Nephron progenitor cell (in vitro differentiated cells): ENCODE data around the gene LEPR.
"Not testable (repeated sequence)": the region's sequence is repeated elsewhere in the genome, so short reads cannot be mapped to it uniquely, and the experiment has no call there.

Experiments
- DNase-seq: peaks from one replicate; pipeline ENCODE4 v3.0.0; 2021
- H3K27ac Mint-ChIP-seq: 2 replicates; pipeline ENCODE4 v1.8.0; 2021; ENCODE audit warnings: mild to moderate bottlenecking, moderate library complexity, mixed read lengths
- H3K27me3 Mint-ChIP-seq: 2 replicates; pipeline ENCODE4 v1.8.0; 2021; ENCODE audit warnings: mild to moderate bottlenecking, low read depth, mixed read lengths; ENCODE audit not compliant: poor library complexity
- H3K36me3 Mint-ChIP-seq: 2 replicates; pipeline ENCODE4 v1.8.0; 2021; ENCODE audit warnings: low read depth, mixed read lengths
- H3K4me1 Mint-ChIP-seq: 2 replicates; pipeline ENCODE4 v1.8.0; 2021; ENCODE audit warnings: mixed read lengths
- H3K4me3 Mint-ChIP-seq: 2 replicates; pipeline ENCODE4 v1.8.0; 2021; ENCODE audit warnings: mild to moderate bottlenecking, moderate library complexity, mixed read lengths
- H3K9me3 Mint-ChIP-seq: 2 replicates; pipeline ENCODE4 v1.8.0; 2021; ENCODE audit warnings: mild to moderate bottlenecking, moderate library complexity, mixed read lengths
- CTCF ChIP-seq: fragments of 200-600 bp; sonication (generic); IDR thresholded peaks from 2 replicates; pipeline ENCODE4 v1.5.0; 2021; ENCODE audit warnings: antibody characterized with exemption

Gene LEPR

DNA sequence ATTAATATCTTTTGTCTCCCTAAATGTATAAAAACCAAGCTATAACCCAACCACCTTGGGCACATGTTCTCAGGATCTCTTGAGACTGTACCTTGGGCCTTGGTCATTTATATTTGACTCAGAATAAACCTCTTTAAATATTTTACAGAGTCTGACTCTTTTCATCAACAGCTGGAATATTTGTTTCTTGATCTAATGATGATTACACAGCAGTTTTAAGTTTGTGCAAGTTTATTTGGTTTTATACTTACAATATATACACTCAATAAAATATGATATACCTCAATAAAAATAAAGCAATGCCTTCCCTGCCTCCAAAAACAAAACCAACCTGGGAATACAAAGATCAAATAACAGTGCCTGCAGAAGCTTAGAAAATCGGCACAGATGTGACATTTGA, 22.0 kb downstream of the LEPR start:
- no peaks in the 10 kb centered on the region for H3K27me3 Mint-ChIP-seq
- H3K36me3 Mint-ChIP-seq, result peaks cover 13% of the 10 kb centered on the region
- DNase-seq, result no peak
- H3K27ac Mint-ChIP-seq, result no peak overlapping the region
- no peaks in the 10 kb centered on the region for H3K4me1 Mint-ChIP-seq
- H3K4me3 Mint-ChIP-seq, result no peak overlapping the region
- TF ChIP-seq CTCF, result no peak
- peaks cover 10% of the 10 kb centered on the region for H3K9me3 Mint-ChIP-seq

- TF ChIP-seq CTCF, result no peak
- peaks cover 1% of the 10 kb centered on the region for H3K27me3 Mint-ChIP-seq
- H3K4me3 Mint-ChIP-seq, result no peak overlapping the region
- H3K4me1 Mint-ChIP-seq, result no peaks in the 10 kb centered on the region
- H3K27ac Mint-ChIP-seq, result no peak overlapping the region
- DNase-seq, result no peak
- peaks cover 10% of the 10 kb centered on the region for H3K36me3 Mint-ChIP-seq
- H3K9me3 Mint-ChIP-seq, result peaks cover 10% of the 10 kb centered on the region
Observed at GRCh38 chr1:65443647-65444046, 23.2 kb downstream of the LEPR start.

DNA sequence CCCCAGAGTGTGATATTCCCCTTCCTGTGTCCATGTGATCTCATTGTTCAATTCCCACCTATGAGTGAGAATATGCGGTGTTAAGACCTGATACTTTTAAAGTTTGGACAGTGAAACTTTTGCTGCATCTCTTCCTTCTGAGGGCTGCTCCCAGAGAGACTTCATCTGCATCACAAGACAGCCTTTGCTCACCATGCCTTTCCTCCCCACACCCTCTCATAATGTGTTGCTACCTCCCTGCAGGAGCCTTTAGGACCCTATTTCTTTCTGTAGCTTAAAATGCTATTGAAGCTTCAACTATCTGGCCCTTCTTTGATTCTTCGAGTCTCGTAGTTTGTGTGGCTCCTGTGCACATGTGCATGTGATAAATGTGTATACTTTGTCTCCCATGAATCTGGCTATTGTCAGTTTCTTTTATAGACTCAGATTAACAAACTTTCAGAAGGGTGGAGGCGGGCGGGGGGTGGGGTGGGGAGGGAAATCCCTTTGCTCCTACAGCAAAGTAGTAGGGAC, 23.7 kb downstream of the LEPR start:
- no peaks in the 10 kb centered on the region for H3K4me1 Mint-ChIP-seq
- no peak overlapping the region for H3K4me3 Mint-ChIP-seq
- peaks cover 8% of the 10 kb centered on the region for H3K36me3 Mint-ChIP-seq
- peaks cover 10% of the 10 kb centered on the region for H3K9me3 Mint-ChIP-seq
- no peak for DNase-seq
- H3K27me3 Mint-ChIP-seq, result peaks cover 3% of the 10 kb centered on the region
- no peak for TF ChIP-seq CTCF
- H3K27ac Mint-ChIP-seq, result no peak overlapping the region

DNA sequence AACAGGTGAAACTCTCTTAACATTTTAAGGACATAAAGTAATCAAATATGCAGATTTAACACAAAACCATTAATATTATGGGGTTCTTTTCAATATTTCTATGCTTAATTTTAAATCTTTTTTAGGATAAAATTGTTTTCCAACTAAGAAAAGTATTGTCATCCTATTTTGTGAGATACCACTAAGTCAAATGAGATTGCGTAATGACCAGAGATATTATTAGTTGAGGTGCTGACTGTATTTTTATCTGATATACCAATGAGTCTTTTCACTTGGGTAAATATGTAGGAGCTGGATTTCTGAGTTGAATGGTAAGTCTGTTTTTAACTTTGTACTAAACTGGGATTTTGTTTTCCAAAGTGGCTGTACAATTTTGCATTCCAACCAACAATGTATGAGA, 25.4 kb downstream of the LEPR start:
- Mint-ChIP-seq H3K4me3 (no peak overlapping the region), H3K4me1 (no peaks in the 10 kb centered on the region), H3K9me3 (peaks cover 10% of the 10 kb centered on the region), H3K27ac (no peak overlapping the region), H3K36me3 (peaks cover 8% of the 10 kb centered on the region), H3K27me3 (peaks cover 3% of the 10 kb centered on the region)
- TF ChIP-seq CTCF, result no peak
- no peak for DNase-seq

GRCh38 chr1:65449214-65449823, 28.9 kb downstream of the LEPR start:
- TF ChIP-seq CTCF, result no peak
- peaks cover 3% of the 10 kb centered on the region for H3K27me3 Mint-ChIP-seq
- no peak overlapping the region for H3K4me3 Mint-ChIP-seq
- H3K36me3 Mint-ChIP-seq, result no peaks in the 10 kb centered on the region
- DNase-seq, result no peak
- H3K27ac Mint-ChIP-seq, result no peak overlapping the region
- H3K4me1 Mint-ChIP-seq, result no peaks in the 10 kb centered on the region
- peaks cover 6% of the 10 kb centered on the region for H3K9me3 Mint-ChIP-seq

DNA sequence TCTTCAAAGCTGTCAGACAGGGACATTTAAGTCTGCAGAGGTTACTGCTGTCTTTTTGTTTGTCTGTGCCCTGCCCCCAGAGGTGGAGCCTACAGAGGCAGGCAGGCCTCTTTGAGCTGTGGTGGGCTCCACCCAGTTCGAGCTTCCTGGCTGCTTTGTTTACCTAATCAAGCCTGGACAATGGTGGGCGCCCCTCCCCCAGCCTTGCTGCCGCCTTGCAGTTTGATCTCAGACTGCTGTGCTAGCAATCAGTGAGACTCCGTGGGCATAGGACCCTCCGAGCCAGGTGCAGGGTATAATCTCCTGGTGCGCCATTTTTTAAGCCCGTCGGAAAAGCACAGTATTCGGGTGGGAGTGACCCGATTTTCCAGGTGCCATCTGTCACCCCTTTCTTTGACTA, 35.2 kb downstream of the LEPR start:
- H3K27me3 Mint-ChIP-seq, H3K27ac Mint-ChIP-seq, H3K4me3 Mint-ChIP-seq, DNase-seq, H3K4me1 Mint-ChIP-seq: not testable (repeated sequence)
- H3K9me3 Mint-ChIP-seq, result peaks cover 29% of the 10 kb centered on the region
- H3K36me3 Mint-ChIP-seq, result peaks cover 21% of the 10 kb centered on the region
